Iris pigment epithelial cell (primary cell): Measurements from ENCODE around the gene SLC4A4.

Experiments
- DNase-seq: peaks from one replicate; pipeline ENCODE4 v3.0.0-alpha.2; 2011; ENCODE audit warnings: low read depth

Gene SLC4A4

GRCh38 chr4:71356924-71357663 lies 18.3 kb downstream of the SLC4A4 start:
- DNase-seq: no peak

GRCh38 chr4:71360844-71361243 lies 22.0 kb downstream of the SLC4A4 start:
- DNase-seq: no peak

GRCh38 chr4:71361476-71361875 lies 22.7 kb downstream of the SLC4A4 start:
- DNase-seq: no peak

- DNase-seq: no peak
Measured at GRCh38 chr4:71366766-71367165, 27.9 kb downstream of the SLC4A4 start.

GRCh38 chr4:71367546-71367945 lies 28.7 kb downstream of the SLC4A4 start:
- no peak for DNase-seq

GRCh38 chr4:71368906-71369305 lies 30.1 kb downstream of the SLC4A4 start:
- no peak for DNase-seq

GRCh38 chr4:71369536-71369935 lies 30.7 kb downstream of the SLC4A4 start:
- DNase-seq: no peak

GRCh38 chr4:71375494-71375893 lies 36.7 kb downstream of the SLC4A4 start:
- no peak for DNase-seq

- peak; percentile 70 for DNase-seq
Measured at GRCh38 chr4:71377561-71377960, 38.7 kb downstream of the SLC4A4 start.

- DNase-seq: no peak
Measured at GRCh38 chr4:71379126-71379525, 40.3 kb downstream of the SLC4A4 start.

GRCh38 chr4:71380788-71381187 lies 42.0 kb downstream of the SLC4A4 start:
- DNase-seq: peak; percentile 37

- no peak for DNase-seq
Measured at GRCh38 chr4:71382125-71382899, 43.5 kb downstream of the SLC4A4 start.

GRCh38 chr4:71382900-71383560 lies 44.2 kb downstream of the SLC4A4 start:
- no peak for DNase-seq

GRCh38 chr4:71383984-71384383 lies 45.2 kb downstream of the SLC4A4 start:
- DNase-seq: no peak

- peak; percentile 39 for DNase-seq
Measured at GRCh38 chr4:71389149-71389827, 50.5 kb downstream of the SLC4A4 start.

- DNase-seq: no peak
Measured at GRCh38 chr4:71392109-71392508, 53.3 kb downstream of the SLC4A4 start.

GRCh38 chr4:71396382-71396781 lies 57.6 kb downstream of the SLC4A4 start:
- DNase-seq: peak; percentile 80

GRCh38 chr4:71400810-71401209 lies 62.0 kb downstream of the SLC4A4 start:
- no peak for DNase-seq

- DNase-seq: no peak
Measured at GRCh38 chr4:71402616-71403015, 63.8 kb downstream of the SLC4A4 start.

- DNase-seq: no peak
Measured at GRCh38 chr4:71404049-71404448, 65.2 kb downstream of the SLC4A4 start.

- DNase-seq: no peak
Measured at GRCh38 chr4:71405791-71406190, 67.0 kb downstream of the SLC4A4 start.

- DNase-seq: peak; percentile 25
Measured at GRCh38 chr4:71406459-71406963, 67.7 kb downstream of the SLC4A4 start.
